Endothelial cell of umbilical vein (primary cell): ENCODE data around the gene PSKH1. TPM values are rescaled to one million over a fixed set of nuclear protein-coding genes. Genes with fewer than 3 reads are reported as not detected.

Source experiments
- BruUV-seq: library from RNA; stranded (reverse); fragments of 400-500 nt; replicated peaks from 2 replicates; lab custom pipeline; 2021; lab: Mats Ljungman, UMichigan
- CTCF ChIA-PET: fragments of 300-600, 350-600 bp; sonication (Branson Sonifier 250); formaldehyde crosslinking; loops from one replicate; lab custom pipeline; 2021; ENCODE audit warnings: antibody characterized with exemption, inconsistent platforms; lab: Charles Lee
- POLR2A ChIA-PET: fragments of 300-600, 350-600 bp; sonication (Branson Sonifier 250); formaldehyde crosslinking; loops from one replicate; lab custom pipeline; 2021; ENCODE audit warnings: antibody characterized with exemption, inconsistent platforms; lab: Charles Lee
- DNase-seq: peaks from one replicate; pipeline ENCODE4 v3.0.0-alpha.2; 2011; ENCODE audit warnings: low read depth, low spot score
- FAIRE-seq: peaks from 2 replicates; lab custom pipeline; 2011; peaks lifted over from hg19 to GRCh38; lab: Jason Lieb, UNC
- H2AFZ ChIP-seq: 2 replicates; pipeline ENCODE4 v1.6.0; 2012; ENCODE audit warnings: low read depth, low read length, control low read depth, inconsistent platforms
- H3K27ac ChIP-seq: 2 replicates; pipeline ENCODE4 v1.5.1; 2011; ENCODE audit warnings: low read depth, mild to moderate bottlenecking, control low read depth, low read length, moderate library complexity; ENCODE audit not compliant: insufficient read depth
- H3K27me3 ChIP-seq, 2 experiments: 2 replicates each; pipeline versions ENCODE4 v1.6.0 to v1.6.1; 2011; ENCODE audit warnings: low read length in 2 of 2, mixed read lengths in 1 of 2; ENCODE audit not compliant: control insufficient read depth in 2 of 2, insufficient read depth in 2 of 2
- H3K36me3 ChIP-seq, 2 experiments: 2 replicates in 1 of 2; 3 replicates in 1 of 2; pipeline ENCODE4 v1.5.1; 2011; ENCODE audit warnings: low read length in 2 of 2, mild to moderate bottlenecking in 1 of 2, moderate library complexity in 1 of 2; ENCODE audit not compliant: control insufficient read depth in 2 of 2, insufficient read depth in 2 of 2; ENCODE audit errors: extremely low read depth in 1 of 2
- H3K4me1 ChIP-seq: 3 replicates; pipeline ENCODE4 v1.5.1; 2011; ENCODE audit warnings: mild to moderate bottlenecking, low read length; ENCODE audit not compliant: control insufficient read depth, insufficient read depth; ENCODE audit errors: extremely low read depth
- H3K4me2 ChIP-seq: 2 replicates; pipeline ENCODE4 v1.6.1; 2011; ENCODE audit warnings: low read length, control low read depth, mixed read lengths; ENCODE audit not compliant: insufficient read depth
- H3K4me3 ChIP-seq, 3 experiments: fragments of 200-600 bp in 1 of 3; sonication (generic), shearing (Covaris generic) in 1 of 3; replicated peaks in 1 of 3; 2 replicates each; pipeline ENCODE4 v1.5.1; 2011 to 2016; ENCODE audit warnings: control low read depth in 3 of 3, low read length in 3 of 3, mild to moderate bottlenecking in 2 of 3, inconsistent platforms in 1 of 3, low read depth in 1 of 3, moderate library complexity in 1 of 3; ENCODE audit not compliant: insufficient read depth in 1 of 3
- H3K79me2 ChIP-seq: 2 replicates; pipeline ENCODE4 v1.6.0; 2012; ENCODE audit warnings: low read length, inconsistent platforms; ENCODE audit not compliant: control insufficient read depth, insufficient read depth
- H3K9ac ChIP-seq: replicated peaks from 2 replicates; pipeline ENCODE3; 2011; ENCODE audit warnings: low read length, control low read depth; ENCODE audit not compliant: insufficient read depth; ENCODE audit errors: extremely low read depth
- H3K9me1 ChIP-seq: replicated peaks from 3 replicates; pipeline ENCODE4 v1.6.0; 2011; ENCODE audit warnings: mild to moderate bottlenecking, low read length; ENCODE audit not compliant: control insufficient read depth, insufficient read depth; ENCODE audit errors: extremely low read depth
- H3K9me3 ChIP-seq: replicated peaks from 2 replicates; pipeline ENCODE4 v1.5.1; 2012; ENCODE audit warnings: low read length, inconsistent platforms; ENCODE audit not compliant: control insufficient read depth, insufficient read depth
- H4K20me1 ChIP-seq: replicated peaks from 2 replicates; pipeline ENCODE3; 2011; ENCODE audit warnings: mild to moderate bottlenecking, low read length; ENCODE audit not compliant: control insufficient read depth, insufficient read depth; ENCODE audit errors: extremely low read depth
- CTCF ChIP-seq, 2 donors: IDR thresholded peaks; 1 replicate in 1 of 2; 2 replicates in 1 of 2; pipeline ENCODE4 v1.5.1; 2011; ENCODE audit warnings: low read length in 2 of 2, mild to moderate bottlenecking in 2 of 2, moderate library complexity in 2 of 2, control low read depth in 1 of 2, inconsistent platforms in 1 of 2, low read depth in 1 of 2; ENCODE audit not compliant: insufficient read depth in 1 of 2; ENCODE audit errors: extremely low read depth in 1 of 2
- JUN ChIP-seq: IDR thresholded peaks from 2 replicates; pipeline ENCODE4 v1.6.1; 2011; ENCODE audit warnings: borderline replicate concordance, low read depth; ENCODE audit not compliant: insufficient read length, insufficient read depth
- MAX ChIP-seq: IDR thresholded peaks from 2 replicates; pipeline ENCODE4 v1.6.1; 2011; ENCODE audit not compliant: insufficient read depth, insufficient read length
- POLR2A ChIP-seq: IDR thresholded peaks from 2 replicates; pipeline ENCODE4 v1.6.1; 2012; ENCODE audit warnings: low read depth, mild to moderate bottlenecking, control low read depth, low read length
- POLR2AphosphoS5 ChIP-seq: IDR thresholded peaks from 2 replicates; pipeline ENCODE4 v1.6.1; 2012; ENCODE audit warnings: low read depth, mild to moderate bottlenecking, control low read depth, low read length, moderate library complexity; ENCODE audit not compliant: insufficient read depth
- dilution Hi-C: fragments of 300-500 bp; cut with MboI; formaldehyde crosslinking; loops from one replicate; pipeline ENCODE4 v1.15.0; 2019; ENCODE audit warnings: low sequenced_read_pairs; ENCODE audit not compliant: extremely low pct_ligation_motif_present
- intact Hi-C: fragments of 100-400 bp; cut with micrococcal nuclease; formaldehyde crosslinking; loops from one replicate; pipeline ENCODE4 v1.10.0; 2022
- polyA plus RNA-seq, 4 experiments: library from polyadenylated mRNA; depleted of rRNA in 3 of 4; stranded (reverse) in 3 of 4; unstranded in 1 of 4; fragments of >200 nt; gene quantifications; 2 replicates each; pipeline versions ENCODE4 v1.2.1 to v1.2.3, GENCODE V29; 2011 to 2012; ENCODE audit warnings: missing spikeins in 1 of 4
- total RNA-seq: library from RNA; stranded (reverse); gene quantifications from 2 replicates; pipeline ENCODE4 v1.2.3, GENCODE V29; 2021

PSKH1 gene
- total and polyA plus RNA-seq, 2 donors (not counting 3 experiments of a cell fraction or from before 2014, with no cell fraction given), result 25.9 to 42.6 TPM

- Histone ChIP-seq H3K9ac (no peak overlapping the region), H4K20me1 (no peaks in the 10 kb centered on the region), H3K36me3 (peaks cover 18 to 31% of the 10 kb centered on the region in 2 experiments), H3K4me3 (no peak overlapping the region), H3K9me3 (no peaks in the 10 kb centered on the region), H3K9me1 (no peaks in the 10 kb centered on the region), H3K4me1 (peaks cover 15% of the 10 kb centered on the region), H3K27me3 (no peaks in the 10 kb centered on the region), H2AFZ (no peak overlapping the region), H3K4me2 (no peak overlapping the region), H3K79me2 (peaks cover 26% of the 10 kb centered on the region), H3K27ac (no peak overlapping the region)
- intact Hi-C loops, result no loop called here
- TF ChIP-seq CTCF (IDR thresholded peaks at IDR 0.05; ENCODE audit: extremely low read depth in 1 of 2, insufficient read depth in 1 of 2, low read depth in 1 of 2, low read length in 2 of 2) (no peak), POLR2A (no peak)
- dilution Hi-C loops, result no loop called here
- ChIA-PET POLR2A (no interaction called here), CTCF (interaction anchor here (1.1 kb wide), 1 partner anchor 53 kb away, joined by 3 read pairs; no protein-coding TSS in a partner anchor)
- DNase-seq (no peak), FAIRE-seq (no peak)
- no TSS peak for BruUV-seq
These were observed 23.4 kb upstream of the PSKH1 start for GRCh38 chr16:67869653-67870052.

GRCh38 chr16:67871256-67871655, 21.8 kb upstream of the PSKH1 start:
- H3K4me3 ChIP-seq, result no peak overlapping the region
- dilution Hi-C loops (no loop called here), intact Hi-C loops (no loop called here)
- ChIA-PET POLR2A (no interaction called here), CTCF (interaction anchor here (0.6 to 1.8 kb wide), 9 partner anchors 8 to 203 kb away, joined by 3 to 16 read pairs (median 3); partner anchors contain the start of gene NRN1L)
- peaks cover 15% of the 10 kb centered on the region for H3K4me1 ChIP-seq
- FAIRE-seq, result no peak
- H3K9me1 ChIP-seq, result no peaks in the 10 kb centered on the region
- TF ChIP-seq MAX (no peak), JUN (no peak), CTCF (IDR thresholded peaks at IDR 0.05; ENCODE audit: extremely low read depth in 1 of 2, insufficient read depth in 1 of 2, low read depth in 1 of 2, low read length in 2 of 2) (no peak), POLR2AphosphoS5 (no peak)
- no peaks in the 10 kb centered on the region for H4K20me1 ChIP-seq
- H3K9me3 ChIP-seq, result no peaks in the 10 kb centered on the region
- no TSS peak for BruUV-seq
- peaks cover 16 to 27% of the 10 kb centered on the region in 2 experiments for H3K36me3 ChIP-seq
- H3K27me3 ChIP-seq, result no peaks in the 10 kb centered on the region
- H3K4me2 ChIP-seq, result no peak overlapping the region
- H3K9ac ChIP-seq, result no peak overlapping the region
- DNase-seq, result no peak
- H3K27ac ChIP-seq, result no peak overlapping the region
- H2AFZ ChIP-seq, result no peak overlapping the region
- peaks cover 35% of the 10 kb centered on the region for H3K79me2 ChIP-seq
